ENCODE measurements around the gene ZNF480. TPM values are rescaled to one million over a fixed set of nuclear protein-coding genes. Genes with fewer than 3 reads are reported as not detected.

Gene ZNF480
- total RNA-seq, 6 experiments from 2014 or later = 3.7 to 7.1 (median 5.3) TPM

GRCh38 chr19:52343548-52343947 is 46.6 kb downstream of the ZNF480 start:
- TF ChIP-seq CTCF (IDR thresholded peaks at IDR 0.05) = peak in 3 of 4 donors; percentile 13 to 30 (median 29)
- TF ChIP-seq POLR2A (IDR thresholded peaks at IDR 0.05) = no peak
- H3K36me3 ChIP-seq = no peaks in the 10 kb centered on the region
- H3K4me3 ChIP-seq = no peak overlapping the region
- WGBS (ENCODE audit: insufficient coverage, low coverage, low lambda C conversion rate, missing lambda C conversion rate) = 36% methylated on average over 7 of the region's 8 CpGs
- no peak overlapping the region for H3K27ac ChIP-seq
- intact Hi-C loops (cut with DNase I) = no loop called here
- no peaks in the 10 kb centered on the region for H3K4me1 ChIP-seq
- DNase-seq (no peak), ATAC-seq (peak in 2 of 4 donors; percentile 23 to 47)
- H3K9me3 ChIP-seq = peaks cover 0 to 6% (median 0%) of the 10 kb centered on the region in 4 donors
- H3K27me3 ChIP-seq = no peaks in the 10 kb centered on the region

DNA sequence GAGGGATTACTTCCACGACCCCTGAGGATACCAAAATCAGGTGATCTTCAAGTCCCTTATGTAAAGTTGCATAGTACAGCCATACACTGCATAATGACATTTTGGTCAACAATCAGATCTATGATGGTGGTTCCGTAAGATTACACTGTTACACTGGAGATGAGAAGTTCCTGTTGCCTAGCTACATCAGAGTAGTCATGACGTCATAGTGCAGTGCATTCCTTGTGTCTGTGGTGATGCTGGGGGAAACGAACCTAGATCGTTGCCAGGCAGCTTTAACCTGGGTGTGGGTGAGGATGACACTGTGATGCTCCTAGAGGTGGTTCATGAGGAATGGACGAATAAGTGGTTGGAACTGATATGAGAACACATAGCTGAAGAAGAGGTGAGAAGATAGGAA is 48.2 kb downstream of the ZNF480 start:
- Histone ChIP-seq H3K9me3 (peaks cover 0 to 6% (median 0%) of the 10 kb centered on the region in 4 donors), H3K36me3 (no peaks in the 10 kb centered on the region), H3K4me1 (no peaks in the 10 kb centered on the region), H3K27me3 (no peaks in the 10 kb centered on the region), H3K4me3 (no peak overlapping the region), H3K27ac (no peak overlapping the region)
- intact Hi-C loops (cut with DNase I) = no loop called here
- no peak for ATAC-seq
- WGBS (ENCODE audit: insufficient coverage, low coverage, low lambda C conversion rate, missing lambda C conversion rate) = 67% methylated on average over 6 of the region's 6 CpGs
- TF ChIP-seq POLR2A (IDR thresholded peaks at IDR 0.05) (no peak), CTCF (IDR thresholded peaks at IDR 0.05) (no peak)
- no peak for DNase-seq

- DNase-seq = no peak
- ATAC-seq = no peak
- intact Hi-C loops (cut with DNase I) = no loop called here
- H3K4me3 ChIP-seq = no peak overlapping the region
- H3K27ac ChIP-seq = no peak overlapping the region
- WGBS (ENCODE audit: insufficient coverage, low coverage, low lambda C conversion rate, missing lambda C conversion rate) = 67% methylated on average over 3 of the region's 9 CpGs
- H3K4me1 ChIP-seq = no peaks in the 10 kb centered on the region
- H3K36me3 ChIP-seq = no peaks in the 10 kb centered on the region
- no peaks in the 10 kb centered on the region for H3K27me3 ChIP-seq
- no peak for TF ChIP-seq CTCF (IDR thresholded peaks at IDR 0.05)
- no peak for TF ChIP-seq POLR2A (IDR thresholded peaks at IDR 0.05)
- peaks cover 0 to 14% (median 0%) of the 10 kb centered on the region in 4 donors for H3K9me3 ChIP-seq
These were observed 54.5 kb downstream of the ZNF480 start for GRCh38 chr19:52351512-52351911.

DNA sequence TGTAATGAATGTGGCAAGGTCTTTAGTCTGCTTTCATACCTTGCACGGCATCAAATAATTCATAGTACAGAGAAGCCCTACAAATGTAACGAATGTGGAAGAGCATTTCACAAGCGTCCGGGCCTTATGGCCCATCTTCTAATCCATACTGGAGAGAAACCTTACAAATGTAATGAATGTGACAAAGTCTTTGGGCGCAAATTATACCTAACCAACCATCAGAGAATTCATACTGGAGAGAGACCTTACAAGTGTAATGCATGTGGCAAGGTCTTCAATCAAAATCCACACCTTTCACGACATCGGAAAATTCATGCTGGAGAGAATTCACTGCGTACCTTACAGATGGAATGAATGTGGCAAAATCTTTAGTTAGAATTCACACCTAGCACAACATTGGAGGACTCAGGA is 69.5 kb downstream of the ZNF480 start:
- 94% methylated on average over 8 of the region's 8 CpGs for WGBS (ENCODE audit: insufficient coverage, low coverage, low lambda C conversion rate, missing lambda C conversion rate)
- H3K4me3 ChIP-seq = no peak overlapping the region
- H3K27me3 ChIP-seq = no peaks in the 10 kb centered on the region
- intact Hi-C loops (cut with DNase I) = no loop called here
- DNase-seq = no peak
- ATAC-seq = no peak
- H3K4me1 ChIP-seq = no peaks in the 10 kb centered on the region
- H3K36me3 ChIP-seq = no peaks in the 10 kb centered on the region
- H3K27ac ChIP-seq = no peak overlapping the region
- TF ChIP-seq CTCF (IDR thresholded peaks at IDR 0.05) (no peak), POLR2A (IDR thresholded peaks at IDR 0.05) (no peak)
- peaks cover 0 to 40% (median 8%) of the 10 kb centered on the region in 4 donors for H3K9me3 ChIP-seq
